ENCODE measurements around the gene NPHS1. TPM values are rescaled to one million over a fixed set of nuclear protein-coding genes. Genes with fewer than 3 reads are reported as not detected.
A peak's percentile ranks its signal among the peaks of the same experiment; 100 is the strongest.

Gene NPHS1
- total and polyA plus RNA-seq, 2 of the 8 experiments (the other 6 are each of a cell fraction or from before 2014, with no cell fraction given) = 1.3 to 1.4 TPM

DNA sequence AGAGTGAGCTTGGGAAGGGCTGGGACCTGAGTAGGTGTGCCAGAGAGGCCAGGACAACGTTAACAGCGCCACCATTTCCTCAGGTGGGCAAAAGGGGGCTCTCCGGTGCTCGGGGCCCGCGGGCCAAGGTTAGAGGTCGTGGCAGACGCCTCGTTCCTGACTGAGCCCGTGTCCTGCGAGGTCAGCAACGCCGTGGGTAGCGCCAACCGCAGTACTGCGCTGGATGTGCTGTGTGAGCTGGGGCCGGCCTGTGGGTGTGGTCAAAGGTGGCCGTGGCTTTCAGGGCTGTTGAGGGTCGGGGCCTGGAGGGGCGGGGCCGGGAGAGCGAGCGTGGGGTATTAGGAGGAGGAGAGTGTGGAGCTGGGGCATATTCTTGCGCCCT lies 8.1 kb upstream of the NPHS1 start:
- Histone ChIP-seq H2BK120ac (replicated peaks; ENCODE audit: low read depth, low read length) (no peak overlapping the region), H3K79me1 (ENCODE audit: low read depth, low read length) (no peaks in the 10 kb centered on the region), H4K5ac (ENCODE audit: insufficient read length, low read depth, low read length) (no peak overlapping the region), H2BK12ac (ENCODE audit: low read depth, low read length) (0 out of 2 replicates have a peak overlapping the region, but pooled peaks have one; percentile 39), H4K20me1 (replicated peaks in 1 of 2; ENCODE audit: control insufficient read depth in 1 of 2, insufficient read depth in 2 of 2, low read length in 2 of 2) (peaks cover 0 to 3% of the 10 kb centered on the region in 2 experiments), H3K9ac (replicated peaks in 1 of 4; ENCODE audit: extremely low read depth in 1 of 4, low read depth in 3 of 4, low read length in 3 of 4) (no peak overlapping the region), H2BK15ac (ENCODE audit: low read length) (no peak overlapping the region), H3K56ac (replicated peaks; ENCODE audit: insufficient read length, low read depth, low read length) (no peak overlapping the region), H3K4me3 (ENCODE audit: extremely low read depth in 1 of 4, insufficient read depth in 2 of 4, low read depth in 3 of 4, low read length in 4 of 4) (peak overlapping the region; percentile 30 to 60 (median 51)), H3K4me1 (replicated peaks in 1 of 4; ENCODE audit: control insufficient read depth in 3 of 4, insufficient read depth in 4 of 4, low read length in 3 of 4) (peaks cover 0 to 20% (median 12%) of the 10 kb centered on the region in 4 experiments; a peak in 6 of 7 replicates), H3K36me3 (ENCODE audit: control insufficient read depth in 2 of 4, insufficient read depth in 4 of 4, low read length in 3 of 4) (no peaks in the 10 kb centered on the region), H3K27me3 (replicated peaks in 1 of 4; ENCODE audit: control insufficient read depth in 3 of 4, extremely low read depth in 1 of 4, insufficient read depth in 3 of 4, low read length in 3 of 4) (peaks cover 7 to 64% (median 58%) of the 10 kb centered on the region in 4 experiments), H2BK5ac (ENCODE audit: low read depth, low read length) (no peak overlapping the region), H3K18ac (ENCODE audit: extremely low read depth, low read length) (peak overlapping the region; percentile 48; the same call in 1 of the 2 replicates), H3K23me2 (ENCODE audit: low read depth, low read length) (peaks cover 22% of the 10 kb centered on the region), H3K4ac (replicated peaks; ENCODE audit: insufficient read length, low read depth, low read length) (no peak overlapping the region), H3K27ac (ENCODE audit: low read depth, low read length) (no peak overlapping the region), H2BK20ac (ENCODE audit: low read length) (no peak overlapping the region), H3K23ac (ENCODE audit: insufficient read length) (no peak overlapping the region), H3K4me2 (ENCODE audit: insufficient read depth in 1 of 2, low read depth in 2 of 2, low read length in 2 of 2) (peak overlapping the region; percentile 80 to 96), H3K14ac (ENCODE audit: insufficient read length) (no peak overlapping the region), H3K79me2 (ENCODE audit: control insufficient read depth in 1 of 2, insufficient read depth in 2 of 2, low read length in 2 of 2) (no peaks in the 10 kb centered on the region), H2AK5ac (ENCODE audit: low read depth, low read length) (no peak overlapping the region), H4K91ac (replicated peaks; ENCODE audit: insufficient read length, low read length) (no peak overlapping the region), H3K9me3 (ENCODE audit: insufficient read depth in 2 of 2, low read depth in 1 of 2, low read length in 1 of 2) (no peaks in the 10 kb centered on the region), H4K8ac (ENCODE audit: extremely low read depth, insufficient read depth, low read length) (no peak overlapping the region), H2AFZ (ENCODE audit: low read length) (no peak overlapping the region)
- CTCF ChIA-PET (ENCODE audit: partially characterized antibody) = interaction anchor here (0.6 to 2.9 kb wide), 7 partner anchors 10 to 725 kb away, joined by 3 to 18 read pairs (median 4); no protein-coding TSS in a partner anchor
- DNase-seq (ENCODE audit: low read depth in 1 of 2, low spot score in 2 of 2) (peak in 1 of 2 experiments; percentile 60), FAIRE-seq (no peak)
- TF ChIP-seq NANOG (IDR thresholded peaks at IDR 0.05; ENCODE audit: insufficient read depth, low read depth, low read length, poor library complexity, severe bottlenecking) (no peak), RAD21 (IDR thresholded peaks at IDR 0.05 in 1 of 2, conservative IDR thresholded peaks at IDR 0.05 in 1 of 2; ENCODE audit: low read depth in 2 of 2, low read length in 2 of 2) (peak in 1 of 2 experiments; percentile 7; a peak in 2 of 4 replicates)
- TF ChIP-seq, protein P1, sequence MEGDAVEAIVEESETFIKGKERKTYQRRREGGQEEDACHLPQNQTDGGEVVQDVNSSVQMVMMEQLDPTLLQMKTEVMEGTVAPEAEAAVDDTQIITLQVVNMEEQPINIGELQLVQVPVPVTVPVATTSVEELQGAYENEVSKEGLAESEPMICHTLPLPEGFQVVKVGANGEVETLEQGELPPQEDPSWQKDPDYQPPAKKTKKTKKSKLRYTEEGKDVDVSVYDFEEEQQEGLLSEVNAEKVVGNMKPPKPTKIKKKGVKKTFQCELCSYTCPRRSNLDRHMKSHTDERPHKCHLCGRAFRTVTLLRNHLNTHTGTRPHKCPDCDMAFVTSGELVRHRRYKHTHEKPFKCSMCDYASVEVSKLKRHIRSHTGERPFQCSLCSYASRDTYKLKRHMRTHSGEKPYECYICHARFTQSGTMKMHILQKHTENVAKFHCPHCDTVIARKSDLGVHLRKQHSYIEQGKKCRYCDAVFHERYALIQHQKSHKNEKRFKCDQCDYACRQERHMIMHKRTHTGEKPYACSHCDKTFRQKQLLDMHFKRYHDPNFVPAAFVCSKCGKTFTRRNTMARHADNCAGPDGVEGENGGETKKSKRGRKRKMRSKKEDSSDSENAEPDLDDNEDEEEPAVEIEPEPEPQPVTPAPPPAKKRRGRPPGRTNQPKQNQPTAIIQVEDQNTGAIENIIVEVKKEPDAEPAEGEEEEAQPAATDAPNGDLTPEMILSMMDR (IDR thresholded peaks at IDR 0.05; ENCODE audit: control extremely low read depth in 1 of 3, insufficient read depth in 1 of 3, low read depth in 1 of 3, low read length in 3 of 3) = peak; percentile 10 to 31 (median 27); a peak in 3 of 4 replicates
- WGBS, 2 experiments (ENCODE audit: extremely low coverage in 1 of 2, insufficient coverage in 1 of 2, insufficient read length in 1 of 2, insufficient replicate concordance in 2 of 2, low coverage in 1 of 2, low lambda C conversion rate in 2 of 2, missing lambda C conversion rate in 1 of 2) = 9% methylated on average over 19 of the region's 24 CpGs; no CpG with 5 or more reads in 1 of the 2 experiments
- POLR2A ChIA-PET (ENCODE audit: partially characterized antibody) = interaction anchor here (0.6 to 1.7 kb wide), 8 partner anchors 10 to 193 kb away, joined by 3 to 20 read pairs (median 4); partner anchors contain the start of genes SYNE4 and THAP8
